ENCODE data around the gene TNFRSF21.
A peak's percentile ranks its signal among the peaks of the same experiment; 100 is the strongest.
"Not testable (repeated sequence)": the region's sequence is repeated elsewhere in the genome, so short reads cannot be mapped to it uniquely, and the experiment has no call there.

Gene TNFRSF21

GRCh38 chr6:47309291-47310130, at the start of gene TNFRSF21:
Gene TNFRSF21, minus strand, starts transcription at chr6:47309905. Its CDS starts 394 bp downstream, at chr6:47309511.
- DNase-seq = peak; percentile 60

GRCh38 chr6:47358440-47359225, 48.9 kb upstream of the TNFRSF21 start:
- DNase-seq = no peak

- DNase-seq = no peak
Measured at GRCh38 chr6:47357827-47358226, 48.1 kb upstream of the TNFRSF21 start.

GRCh38 chr6:47355496-47355895, 45.8 kb upstream of the TNFRSF21 start:
- no peak for DNase-seq

GRCh38 chr6:47353871-47354270, 44.2 kb upstream of the TNFRSF21 start:
- DNase-seq = no peak

GRCh38 chr6:47352966-47353365, 43.3 kb upstream of the TNFRSF21 start:
- no peak for DNase-seq

- no peak for DNase-seq
Measured at GRCh38 chr6:47352194-47352920, 42.7 kb upstream of the TNFRSF21 start.

- no peak for DNase-seq
Measured at GRCh38 chr6:47351621-47352020, 41.9 kb upstream of the TNFRSF21 start.

- no peak for DNase-seq
Measured at GRCh38 chr6:47349931-47350330, 40.2 kb upstream of the TNFRSF21 start.

GRCh38 chr6:47348316-47348863, 38.7 kb upstream of the TNFRSF21 start:
- no peak for DNase-seq

- DNase-seq = no peak
Measured at GRCh38 chr6:47345761-47346160, 36.1 kb upstream of the TNFRSF21 start.

- DNase-seq = no peak
Measured at GRCh38 chr6:47344022-47344421, 34.3 kb upstream of the TNFRSF21 start.

GRCh38 chr6:47343600-47343999, 33.9 kb upstream of the TNFRSF21 start:
- no peak for DNase-seq

GRCh38 chr6:47342824-47343223, 33.1 kb upstream of the TNFRSF21 start:
- DNase-seq = no peak

- no peak for DNase-seq
Measured at GRCh38 chr6:47337519-47337918, 27.8 kb upstream of the TNFRSF21 start.

- no peak for DNase-seq
Measured at GRCh38 chr6:47336334-47336733, 26.6 kb upstream of the TNFRSF21 start.

GRCh38 chr6:47335466-47335865, 25.8 kb upstream of the TNFRSF21 start:
- DNase-seq = no peak

- no peak for DNase-seq
Measured at GRCh38 chr6:47334334-47334733, 24.6 kb upstream of the TNFRSF21 start.

GRCh38 chr6:47328606-47329005, 18.9 kb upstream of the TNFRSF21 start:
- DNase-seq = not testable (repeated sequence)

GRCh38 chr6:47328139-47328538, 18.4 kb upstream of the TNFRSF21 start:
- DNase-seq = not testable (repeated sequence)

GRCh38 chr6:47323887-47324286, 14.2 kb upstream of the TNFRSF21 start:
- no peak for DNase-seq

- no peak for DNase-seq
Measured at GRCh38 chr6:47323321-47323720, 13.6 kb upstream of the TNFRSF21 start.

GRCh38 chr6:47321577-47321976, 11.9 kb upstream of the TNFRSF21 start:
- no peak for DNase-seq
